Activated naive CD8-positive, alpha-beta T cell treated with anti-CD3 and anti-CD28 coated beads, Interleukin-2, amount 50 U/mL, for 24 hours (primary cell): ENCODE measurements around the gene ELK1.

ENCODE experiments used
- ATAC-seq: fragments of 150-1000 bp; cut with Tn5 transposase; one replicate; pipeline ENCODE4 v1.10.0; 2021
- DNase-seq: peaks from one replicate; pipeline ENCODE4 v3.0.0; 2021
- H3K27ac Mint-ChIP-seq: one replicate; pipeline ENCODE4 v1.8.0; 2021; ENCODE audit warnings: mild to moderate bottlenecking, mixed read lengths
- H3K27me3 Mint-ChIP-seq: one replicate; pipeline ENCODE4 v1.8.0; 2021; ENCODE audit warnings: mixed read lengths
- H3K36me3 Mint-ChIP-seq: one replicate; pipeline ENCODE4 v1.8.0; 2021; ENCODE audit warnings: low read depth, mixed read lengths
- H3K4me1 Mint-ChIP-seq: one replicate; pipeline ENCODE4 v1.8.0; 2021; ENCODE audit warnings: mixed read lengths
- H3K4me3 Mint-ChIP-seq: one replicate; pipeline ENCODE4 v1.8.0; 2021; ENCODE audit warnings: mild to moderate bottlenecking, moderate library complexity, mixed read lengths
- H3K9me3 Mint-ChIP-seq: one replicate; pipeline ENCODE4 v1.8.0; 2021; ENCODE audit warnings: mixed read lengths

The ELK1 gene

DNA sequence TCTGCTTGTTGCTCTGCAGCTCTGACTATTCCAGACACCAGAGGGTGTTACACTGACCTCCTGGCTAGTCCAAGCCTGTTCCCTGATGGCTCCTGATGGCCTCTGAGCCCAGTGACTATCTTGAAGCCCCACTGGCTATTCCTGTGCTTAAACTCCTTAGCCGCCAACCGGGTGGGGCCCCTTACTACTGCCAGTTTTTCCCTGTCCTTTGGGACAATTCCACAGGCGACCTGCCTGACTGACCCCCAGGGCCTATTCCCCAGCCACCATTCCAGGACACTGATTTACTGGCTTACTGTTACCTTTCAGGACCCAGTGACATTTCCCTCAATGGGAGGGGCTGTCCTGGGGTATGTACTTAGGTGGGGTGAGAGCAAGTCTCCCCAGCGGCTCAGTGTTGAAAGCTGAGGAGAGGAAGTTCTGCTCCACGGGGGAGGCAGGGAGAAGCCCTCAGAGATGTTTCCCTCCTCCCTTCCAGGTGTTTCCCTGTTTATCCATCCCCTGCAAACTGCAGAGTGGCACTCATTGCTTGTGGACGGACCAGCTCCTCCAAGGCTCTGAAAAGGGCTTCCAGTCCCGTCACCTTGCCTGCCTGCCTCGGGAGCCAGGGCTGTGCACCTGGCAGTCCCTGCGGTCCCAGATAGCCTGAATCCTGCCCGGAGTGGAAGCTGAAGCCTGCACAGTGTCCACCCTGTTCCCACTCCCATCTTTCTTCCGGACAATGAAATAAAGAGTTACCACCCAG is 64.1 kb downstream of the ELK1 start:
- ATAC-seq (no peak), DNase-seq (no peak)
- Mint-ChIP-seq H3K4me1 (peaks cover 30% of the 10 kb centered on the region), H3K36me3 (no peaks in the 10 kb centered on the region), H3K4me3 (no peak overlapping the region), H3K27ac (no peak overlapping the region), H3K9me3 (no peaks in the 10 kb centered on the region), H3K27me3 (peaks cover 2% of the 10 kb centered on the region)
